Measurements from ENCODE around the gene CHD9. TPM values are rescaled to one million over a fixed set of nuclear protein-coding genes. Genes with fewer than 3 reads are reported as not detected.

The CHD9 gene
- total RNA-seq, 1 donor from 2014 or later = 81.4 TPM

DNA sequence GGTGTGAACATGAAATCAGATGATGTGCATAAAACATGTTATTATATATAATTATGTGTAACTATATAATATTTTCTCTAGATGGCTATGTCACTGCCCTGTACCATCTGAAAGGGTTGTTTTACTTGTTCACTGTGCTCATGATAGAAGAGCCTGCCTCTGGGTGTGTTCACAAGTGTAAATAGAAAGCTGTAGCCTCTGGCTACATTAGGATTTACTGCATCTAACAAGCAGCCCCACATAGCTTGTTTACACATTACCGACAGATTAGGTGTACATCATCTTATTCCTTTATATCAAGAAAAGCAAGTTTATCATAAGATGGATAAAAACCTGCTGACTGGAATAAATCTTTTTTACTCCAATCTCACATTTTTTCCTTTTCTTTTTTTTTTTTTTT lies 46.1 kb downstream of the CHD9 start:
- Histone ChIP-seq H3K36me3 (no peaks in the 10 kb centered on the region), H3K27me3 (no peaks in the 10 kb centered on the region), H3K27ac (peak overlapping the region; percentile 90), H3K4me3 (no peak overlapping the region), H3K9me3 (no peaks in the 10 kb centered on the region), H3K4me1 (peaks cover 32% of the 10 kb centered on the region)
- ATAC-seq (no peak), DNase-seq (no peak)
- TF ChIP-seq, protein P1, sequence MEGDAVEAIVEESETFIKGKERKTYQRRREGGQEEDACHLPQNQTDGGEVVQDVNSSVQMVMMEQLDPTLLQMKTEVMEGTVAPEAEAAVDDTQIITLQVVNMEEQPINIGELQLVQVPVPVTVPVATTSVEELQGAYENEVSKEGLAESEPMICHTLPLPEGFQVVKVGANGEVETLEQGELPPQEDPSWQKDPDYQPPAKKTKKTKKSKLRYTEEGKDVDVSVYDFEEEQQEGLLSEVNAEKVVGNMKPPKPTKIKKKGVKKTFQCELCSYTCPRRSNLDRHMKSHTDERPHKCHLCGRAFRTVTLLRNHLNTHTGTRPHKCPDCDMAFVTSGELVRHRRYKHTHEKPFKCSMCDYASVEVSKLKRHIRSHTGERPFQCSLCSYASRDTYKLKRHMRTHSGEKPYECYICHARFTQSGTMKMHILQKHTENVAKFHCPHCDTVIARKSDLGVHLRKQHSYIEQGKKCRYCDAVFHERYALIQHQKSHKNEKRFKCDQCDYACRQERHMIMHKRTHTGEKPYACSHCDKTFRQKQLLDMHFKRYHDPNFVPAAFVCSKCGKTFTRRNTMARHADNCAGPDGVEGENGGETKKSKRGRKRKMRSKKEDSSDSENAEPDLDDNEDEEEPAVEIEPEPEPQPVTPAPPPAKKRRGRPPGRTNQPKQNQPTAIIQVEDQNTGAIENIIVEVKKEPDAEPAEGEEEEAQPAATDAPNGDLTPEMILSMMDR (IDR thresholded peaks at IDR 0.05) = no peak
- intact Hi-C loops (cut with DNase I) = no loop called here

DNA sequence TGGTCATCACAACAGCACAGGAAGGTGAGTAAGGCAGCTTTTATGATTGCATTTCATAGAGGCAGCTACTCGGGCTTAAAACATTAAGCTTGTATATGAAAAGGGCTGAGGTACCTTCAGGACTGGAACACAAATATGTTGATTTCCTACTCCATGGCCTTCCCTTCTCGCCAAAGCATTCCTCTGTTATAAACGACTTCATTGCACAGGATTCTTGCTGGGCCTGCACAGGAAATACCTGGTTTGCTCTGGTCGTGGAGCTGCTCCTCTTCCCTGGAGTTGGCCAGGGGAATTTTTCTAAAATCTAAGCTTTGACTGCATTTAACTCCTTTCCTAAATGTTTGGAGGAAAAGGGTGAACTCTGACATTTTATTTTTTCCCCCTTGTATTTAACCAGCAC lies 49.0 kb downstream of the CHD9 start:
- no peak for ATAC-seq
- TF ChIP-seq, protein P1 (IDR thresholded peaks at IDR 0.05) = no peak
- no peak for DNase-seq
- H3K4me1 ChIP-seq = peaks cover 20% of the 10 kb centered on the region
- no peak overlapping the region for H3K27ac ChIP-seq
- H3K9me3 ChIP-seq = no peaks in the 10 kb centered on the region
- intact Hi-C loops (cut with DNase I) = no loop called here
- no peaks in the 10 kb centered on the region for H3K36me3 ChIP-seq
- no peak overlapping the region for H3K4me3 ChIP-seq
- H3K27me3 ChIP-seq = no peaks in the 10 kb centered on the region

DNA sequence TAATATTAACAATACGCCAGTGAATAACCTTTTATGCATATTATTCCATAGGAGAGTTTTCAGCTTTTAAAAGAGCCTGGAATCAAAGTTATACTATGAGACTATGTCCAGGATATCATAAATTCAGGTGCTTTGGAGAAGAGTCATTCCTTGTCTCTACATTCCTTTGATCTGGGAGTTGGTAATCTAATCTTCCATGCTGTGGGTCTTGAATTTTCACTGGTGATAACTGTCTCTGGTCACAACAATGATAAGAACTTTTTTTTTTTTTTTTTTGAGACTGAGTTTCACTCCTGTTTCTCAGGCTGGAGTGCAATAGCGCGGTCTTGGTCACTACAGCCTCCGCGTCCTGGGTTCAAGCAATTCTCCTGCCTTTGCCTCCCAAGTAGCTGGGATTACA lies 50.8 kb downstream of the CHD9 start:
- ATAC-seq (no peak), DNase-seq (no peak)
- no peaks in the 10 kb centered on the region for H3K27me3 ChIP-seq
- H3K4me1 ChIP-seq = peaks cover 6% of the 10 kb centered on the region
- intact Hi-C loops (cut with DNase I) = no loop called here
- no peaks in the 10 kb centered on the region for H3K36me3 ChIP-seq
- H3K9me3 ChIP-seq = no peaks in the 10 kb centered on the region
- TF ChIP-seq, protein P1 (IDR thresholded peaks at IDR 0.05) = no peak
- H3K4me3 ChIP-seq = no peak overlapping the region
- H3K27ac ChIP-seq = no peak overlapping the region

DNA sequence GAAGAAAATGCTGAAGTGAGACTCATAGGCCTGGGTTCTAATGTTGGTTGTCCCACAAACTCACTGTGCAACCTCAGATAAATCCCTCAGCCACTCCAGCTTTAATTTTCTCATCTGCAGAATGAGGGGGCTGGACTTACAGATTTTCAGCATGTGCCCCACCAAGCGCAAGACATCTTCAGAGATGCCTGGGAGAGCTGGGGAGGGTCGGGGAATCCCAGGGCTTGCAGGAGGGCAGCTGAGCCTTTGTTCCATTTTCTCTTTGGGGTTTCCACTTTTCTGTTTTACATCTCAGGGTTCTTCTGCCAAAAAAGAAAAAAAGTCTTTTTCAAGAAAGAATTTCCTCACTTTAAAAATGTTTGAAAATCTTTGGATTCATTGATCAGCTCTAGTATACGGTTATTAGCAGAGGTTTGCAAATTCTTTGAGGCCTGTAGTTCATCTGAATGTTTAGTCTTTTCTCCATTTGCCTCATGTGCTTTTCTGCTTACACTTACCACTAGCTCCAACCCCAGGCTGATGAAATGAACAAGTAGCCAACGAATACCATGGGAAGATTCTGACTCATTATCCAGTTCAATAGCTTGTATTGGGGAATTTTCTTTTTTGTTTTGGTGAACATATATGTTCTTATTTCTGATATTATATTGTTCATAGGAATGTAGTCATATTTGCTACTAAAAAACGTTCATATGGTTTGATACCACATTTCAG lies 56.4 kb downstream of the CHD9 start:
- DNase-seq (no peak), ATAC-seq (no peak)
- H3K27ac ChIP-seq = no peak overlapping the region
- H3K4me3 ChIP-seq = no peak overlapping the region
- H3K27me3 ChIP-seq = no peaks in the 10 kb centered on the region
- TF ChIP-seq, protein P1 (IDR thresholded peaks at IDR 0.05) = no peak
- no peaks in the 10 kb centered on the region for H3K36me3 ChIP-seq
- no peaks in the 10 kb centered on the region for H3K4me1 ChIP-seq
- no peaks in the 10 kb centered on the region for H3K9me3 ChIP-seq
- intact Hi-C loops (cut with DNase I) = no loop called here

DNA sequence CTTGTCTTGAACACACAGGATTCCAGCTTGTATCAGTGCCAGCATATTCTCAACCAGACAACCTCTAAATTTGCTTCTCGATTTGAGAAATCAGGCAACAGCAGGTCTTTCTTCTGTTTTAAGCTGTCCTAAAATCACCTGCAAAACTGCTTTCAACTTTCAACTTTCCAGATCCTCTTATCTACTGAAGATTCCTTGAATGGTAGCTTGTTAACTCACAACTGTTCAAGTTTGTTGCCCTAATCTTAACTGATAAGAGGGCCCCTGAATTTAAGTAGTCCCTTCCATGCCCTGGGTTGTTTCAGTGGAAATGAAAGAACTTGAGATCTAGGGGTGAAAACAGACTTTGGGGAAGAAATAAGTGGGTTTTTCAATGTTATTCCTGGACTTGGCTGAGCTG lies 57.2 kb downstream of the CHD9 start:
- no peak for ATAC-seq
- intact Hi-C loops (cut with DNase I) = no loop called here

More for the DNA sequence above, 57.2 kb downstream of the CHD9 start:
- Histone ChIP-seq H3K4me3 (no peak overlapping the region), H3K27ac (peak overlapping the region; percentile 2), H3K9me3 (no peaks in the 10 kb centered on the region), H3K36me3 (no peaks in the 10 kb centered on the region), H3K4me1 (no peaks in the 10 kb centered on the region), H3K27me3 (no peaks in the 10 kb centered on the region)
- DNase-seq = no peak
- TF ChIP-seq, protein P1 (IDR thresholded peaks at IDR 0.05) = no peak

Measured in upper lobe of right lung (tissue), 1 donor.